NCI-H128 (cell line): ENCODE results near the gene FAM216A.
"Not testable (repeated sequence)": the region's sequence is repeated elsewhere in the genome, so short reads cannot be mapped to it uniquely, and the experiment has no call there.

ENCODE experiments used
- DNase-seq: peaks from one replicate; lab custom pipeline; 2025; ENCODE audit not compliant: unreplicated experiment; lab: John Stamatoyannopoulos, UW

FAM216A gene

DNA sequence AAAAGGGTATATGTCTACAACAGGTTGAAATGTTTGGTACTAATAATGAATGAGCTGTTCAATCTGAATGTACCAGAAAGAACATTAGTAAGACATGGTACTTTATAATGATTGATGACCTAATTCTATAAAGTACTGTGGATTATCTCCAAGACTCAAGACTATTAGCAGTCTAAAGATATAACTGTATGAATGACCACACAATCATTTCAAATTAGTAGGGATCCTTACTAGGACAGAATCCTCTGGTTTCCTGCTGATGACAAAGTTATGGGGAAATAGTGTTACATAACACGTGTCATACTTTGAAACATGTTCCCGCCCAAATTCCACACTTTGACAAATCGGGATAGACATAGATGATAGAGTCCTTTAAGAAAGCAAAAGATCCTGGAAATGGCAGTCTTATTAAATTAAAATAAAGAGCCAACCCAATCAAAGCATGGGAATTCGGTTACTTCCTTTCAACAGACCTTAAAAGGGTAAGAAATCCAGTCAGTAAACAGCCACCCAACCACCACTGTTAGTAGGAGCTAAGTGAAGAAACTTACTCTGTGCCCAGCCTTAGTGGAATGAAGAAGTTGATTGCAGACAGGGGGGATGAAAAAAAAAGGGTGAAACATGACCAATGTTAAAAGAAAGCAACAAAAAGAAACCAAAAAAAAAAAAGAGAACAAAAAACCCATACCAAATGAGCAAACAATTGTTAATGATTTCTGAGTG lies 30.5 kb downstream of the FAM216A start:
- no peak for DNase-seq

- peak; percentile 54 for DNase-seq
Observed at GRCh38 chr12:110501399-110501751, 32.7 kb downstream of the FAM216A start.

GRCh38 chr12:110501752-110502738 lies 33.4 kb downstream of the FAM216A start, which contains the start of the genes RAD9B and VPS29:
Gene RAD9B, plus strand, starts transcription at chr12:110502331. Its CDS starts 7 bp downstream, at chr12:110502338.
Gene VPS29, minus strand, starts transcription at chr12:110502111. Its CDS starts 60 bp downstream, at chr12:110502051.
- peak; percentile 95 for DNase-seq

DNA sequence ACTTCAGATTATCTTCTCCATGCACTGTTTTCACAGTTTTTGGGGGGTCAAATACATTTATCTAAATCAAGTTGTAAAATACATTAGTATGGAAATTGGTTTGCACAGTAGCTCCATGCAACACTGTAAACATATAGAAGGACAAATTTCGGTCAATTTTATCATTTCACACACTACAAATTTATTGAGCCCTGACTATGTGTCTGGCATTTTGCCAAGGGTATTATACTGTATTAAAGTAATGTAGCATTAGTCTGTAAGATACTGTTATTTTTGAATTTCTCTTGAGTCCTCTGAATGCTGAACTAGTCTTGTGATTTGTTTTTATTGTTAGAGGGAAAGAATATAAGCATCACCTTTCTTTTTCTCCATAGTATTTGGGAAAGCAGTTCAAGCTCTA lies 34.8 kb downstream of the FAM216A start:
- DNase-seq, result no peak

- DNase-seq, result no peak
Observed at GRCh38 chr12:110505332-110505731, 36.7 kb downstream of the FAM216A start.

- DNase-seq, result no peak
Observed at GRCh38 chr12:110508071-110508586, 39.5 kb downstream of the FAM216A start.

- DNase-seq, result no peak
Observed at GRCh38 chr12:110513842-110514241, 45.2 kb downstream of the FAM216A start.

- DNase-seq, result no peak
Observed at GRCh38 chr12:110514363-110514762, 45.7 kb downstream of the FAM216A start.

GRCh38 chr12:110516995-110517394 lies 48.4 kb downstream of the FAM216A start:
- DNase-seq, result no peak

DNA sequence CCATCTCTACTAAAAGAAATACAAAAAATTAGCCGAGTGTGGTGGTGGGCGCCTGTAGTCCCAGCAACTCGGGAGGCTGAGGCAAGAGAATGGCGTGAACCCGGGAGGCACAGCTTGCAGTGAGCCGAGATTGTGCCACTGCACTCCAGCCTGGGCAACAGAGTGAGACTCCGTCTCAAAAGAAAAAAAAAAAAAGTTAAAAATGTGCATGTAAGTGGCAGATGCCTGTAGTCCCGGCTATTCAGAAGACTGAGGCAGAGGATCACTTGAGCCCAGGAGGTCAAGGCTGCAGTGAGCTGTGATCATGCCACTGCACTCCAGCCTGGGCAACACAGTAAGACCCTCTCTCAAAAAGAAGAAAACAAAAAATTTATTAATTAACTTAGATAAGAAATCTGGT lies 49.4 kb downstream of the FAM216A start:
- DNase-seq, result not testable (repeated sequence)

DNA sequence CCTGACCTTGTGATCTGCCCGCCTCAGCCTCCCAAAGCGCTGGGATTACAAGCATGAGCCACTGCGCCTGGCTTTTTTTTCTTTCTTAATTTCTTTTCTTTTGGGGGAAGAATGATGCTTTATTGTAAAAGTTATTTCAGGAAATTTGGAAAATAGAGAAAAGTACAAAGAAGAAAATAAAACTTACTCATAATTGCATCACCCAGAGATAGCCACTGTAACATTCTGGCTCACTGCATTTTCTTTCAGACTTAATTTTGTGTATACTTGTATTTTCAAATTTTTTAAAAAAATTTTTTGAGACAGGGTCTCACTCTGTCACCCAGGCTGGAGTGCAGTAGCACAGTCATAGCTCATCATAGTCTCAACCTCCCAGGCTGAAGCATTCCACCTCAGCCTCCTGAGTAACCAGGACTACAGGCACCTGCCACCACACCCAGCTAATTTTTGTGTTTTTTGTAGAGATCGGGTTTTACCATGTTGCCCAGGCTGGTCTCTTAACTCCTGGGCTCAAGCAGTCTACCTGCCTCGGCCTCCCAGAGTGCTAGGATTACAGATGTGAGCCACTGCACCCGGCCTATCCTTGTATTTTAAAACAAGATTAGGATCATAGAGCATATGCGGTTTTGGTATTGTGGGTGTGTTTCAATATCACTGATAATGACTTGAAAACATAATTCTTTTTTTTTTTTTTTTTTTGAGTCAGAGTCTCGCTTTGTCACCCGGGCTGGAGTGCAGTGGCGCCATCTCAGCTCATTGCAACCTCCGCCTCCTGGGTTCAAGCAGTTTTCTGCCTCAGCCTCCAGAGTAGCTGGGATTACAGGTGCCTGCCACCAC lies 52.4 kb downstream of the FAM216A start:
- DNase-seq, result not testable (repeated sequence)

DNA sequence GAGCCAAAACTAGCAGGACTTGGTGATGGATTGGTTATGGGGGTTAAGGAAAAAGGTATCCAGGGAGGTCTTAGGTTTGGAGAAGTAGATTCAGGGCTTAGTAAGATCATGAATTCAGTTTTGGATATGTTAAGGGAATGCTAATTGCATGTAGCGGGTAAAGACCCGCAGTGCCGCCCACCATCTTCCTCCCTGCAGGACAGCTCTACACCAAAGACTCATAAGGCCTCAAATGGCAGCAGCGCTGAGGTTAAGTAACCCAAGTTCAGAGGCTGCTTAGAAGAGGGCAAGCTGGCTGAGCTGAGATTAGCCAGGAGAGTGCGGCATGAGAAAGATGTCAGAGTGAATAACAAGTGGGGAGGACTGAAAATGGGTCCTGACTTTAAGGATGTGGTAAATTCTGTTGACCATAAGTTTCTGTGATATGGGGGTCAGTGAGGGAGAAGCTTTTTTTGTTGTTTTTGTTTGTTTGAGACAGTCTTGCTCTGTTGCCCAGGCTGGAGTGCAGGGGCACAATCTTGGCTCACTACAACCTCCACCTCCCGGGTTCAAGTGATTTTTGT lies 59.7 kb downstream of the FAM216A start:
- no peak for DNase-seq

GRCh38 chr12:110530511-110530910 lies 61.9 kb downstream of the FAM216A start:
- DNase-seq, result no peak

DNA sequence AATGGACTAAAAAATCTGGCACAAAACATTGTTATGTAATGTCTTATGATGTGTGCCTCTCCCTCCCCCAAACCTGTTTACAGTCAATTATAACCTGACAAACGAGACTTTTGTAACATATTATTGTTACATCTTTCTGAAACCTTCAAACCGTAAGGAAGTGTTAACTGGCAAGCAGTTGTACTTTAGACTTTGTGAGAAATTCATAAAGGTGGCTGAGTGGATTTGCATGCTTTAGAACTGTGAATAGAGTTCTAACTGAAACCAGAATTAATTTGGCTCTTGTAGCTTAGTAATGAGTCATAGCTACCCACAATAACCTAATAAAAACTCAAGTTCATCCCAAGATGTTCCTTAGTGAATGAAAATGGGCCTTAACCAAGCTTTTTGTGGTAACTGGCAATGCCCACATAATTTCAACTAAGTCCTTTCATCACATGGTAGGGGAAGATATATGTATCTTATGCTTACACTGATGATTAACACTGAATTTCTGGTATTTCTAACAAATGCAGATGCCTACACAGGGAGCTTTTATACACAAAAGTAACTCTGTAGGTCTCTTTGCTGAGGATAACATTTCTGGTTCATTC lies 63.2 kb downstream of the FAM216A start:
- no peak for DNase-seq

DNA sequence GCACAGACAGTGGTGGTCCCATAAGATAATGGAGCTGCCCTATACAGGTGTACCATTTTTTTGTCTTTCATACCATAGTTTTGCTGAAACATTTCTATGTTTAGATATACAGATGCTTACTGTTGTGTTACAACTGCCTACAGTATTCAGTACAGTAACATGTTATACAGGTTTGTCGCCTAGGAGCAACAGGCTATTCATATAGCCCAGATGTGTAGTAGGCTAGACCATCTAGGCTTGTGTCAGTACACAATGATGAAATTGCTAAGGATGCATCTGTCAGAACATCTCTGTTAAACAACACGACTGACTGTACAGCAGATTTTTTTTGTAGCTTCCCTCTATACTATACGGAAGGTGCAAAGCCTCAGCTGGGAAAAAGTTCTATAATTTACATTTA lies 64.0 kb downstream of the FAM216A start:
- no peak for DNase-seq

GRCh38 chr12:110533607-110534006 lies 65.0 kb downstream of the FAM216A start:
- DNase-seq, result no peak

DNA sequence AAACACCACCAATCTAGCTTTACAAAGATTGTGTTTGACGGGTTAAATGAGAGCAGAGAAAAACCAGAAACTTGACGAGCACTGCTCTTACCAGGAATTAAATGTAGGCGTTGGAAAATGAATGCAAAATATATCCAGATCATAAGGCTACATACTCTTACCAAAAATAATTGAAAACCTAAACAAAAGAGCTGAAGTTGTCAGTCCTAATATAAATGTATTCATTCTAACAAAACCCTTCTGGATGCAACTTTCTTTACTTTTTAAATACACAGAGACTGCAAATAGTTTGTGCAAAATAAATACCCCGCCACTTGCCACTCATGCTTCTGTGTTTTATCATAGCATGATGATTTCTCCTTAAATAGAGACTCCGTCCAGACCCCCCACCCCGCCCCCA lies 66.2 kb downstream of the FAM216A start:
- DNase-seq, result no peak

DNA sequence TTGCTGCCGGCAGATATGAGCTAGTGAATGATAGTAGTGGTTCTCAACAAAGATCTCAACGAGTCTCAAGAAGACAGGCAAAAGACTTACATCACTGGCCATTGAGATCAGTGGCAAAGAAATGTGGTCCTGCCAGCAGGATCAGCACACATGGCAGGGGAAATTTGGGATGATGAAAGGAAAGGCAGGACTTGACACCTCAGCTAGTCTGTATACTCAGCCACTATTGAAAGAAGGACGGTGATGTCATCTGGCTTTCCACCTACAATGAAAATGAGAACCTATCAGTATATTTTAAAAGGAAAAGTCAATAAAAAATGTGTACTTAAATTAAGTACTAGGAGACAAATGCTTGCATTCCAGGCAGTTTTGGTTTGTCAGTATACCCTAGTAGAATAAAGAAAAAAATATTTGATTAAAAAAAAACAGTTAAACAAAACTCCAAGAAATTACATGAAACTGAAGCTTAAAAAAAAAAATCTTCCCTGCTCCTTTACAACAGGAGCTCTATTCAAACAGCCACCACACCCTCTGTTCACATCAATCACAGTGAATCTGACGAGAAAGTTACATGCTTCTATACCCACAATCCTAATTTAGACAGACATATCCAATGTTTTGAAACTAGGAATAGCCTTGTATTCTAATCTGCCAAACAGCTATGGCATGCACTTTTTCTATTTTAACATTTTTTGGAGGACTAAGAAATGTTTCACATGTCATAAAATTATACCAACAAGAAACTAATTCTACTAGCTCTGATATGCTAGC lies 68.4 kb downstream of the FAM216A start:
- DNase-seq, result no peak
